A549 (cell line): ENCODE measurements around the gene MED9. TPM values are rescaled to one million over a fixed set of nuclear protein-coding genes. Genes with fewer than 3 reads are reported as not detected.

Experiments
- ATAC-seq, 2 experiments: fragments of 200-7000 bp in 1 of 2; fragments of >200 bp in 1 of 2; cut with Nextera tagmentation in 1 of 2; cut with Tn5 transposase in 1 of 2; 3 replicates each; pipeline versions ENCODE4 v1.8.0 to v1.9.1; 2018 to 2020; ENCODE audit warnings: mild to moderate bottlenecking in 1 of 2, moderate library complexity in 1 of 2
- CTCF ChIA-PET: fragments of 300-600 bp; sonication (Branson Sonifier 250); formaldehyde crosslinking; extraction: SDS; loops from one replicate; lab custom pipeline; 2021; ENCODE audit warnings: antibody characterized with exemption, inconsistent platforms; lab: Yijun Ruan, JAX
- POLR2A ChIA-PET: fragments of 350-600 bp; formaldehyde crosslinking; extraction: SDS; loops from one replicate; lab custom pipeline; 2021; ENCODE audit warnings: antibody characterized with exemption, inconsistent platforms; lab: Yijun Ruan, JAX
- DNase-seq, 2 experiments: peaks; one replicate each; pipeline versions ENCODE4 v3.0.0 to v3.0.0-alpha.2; 2011 to 2016; ENCODE audit warnings: low read depth in 1 of 2, low spot score in 1 of 2
- FAIRE-seq: peaks from 2 replicates; lab custom pipeline; 2011; peaks lifted over from hg19 to GRCh38; lab: Jason Lieb, UNC
- H3K27ac ChIP-seq, 2 experiments: fragments of >200 bp; sonication (Bioruptor Twin); formaldehyde crosslinking; 3 replicates each; pipeline ENCODE4 v1.5.1; 2016 to 2017
- H3K4me1 ChIP-seq: fragments of >200 bp; sonication (Bioruptor Twin); formaldehyde crosslinking; 3 replicates; pipeline ENCODE4 v1.6.1; 2016
- H3K4me2 ChIP-seq: fragments of >200 bp; sonication (Bioruptor Twin); formaldehyde crosslinking; 3 replicates; pipeline ENCODE4 v1.6.1; 2016
- H3K4me3 ChIP-seq: fragments of >200 bp; sonication (Bioruptor Twin); formaldehyde crosslinking; 3 replicates; pipeline ENCODE4 v1.5.1; 2016
- H3K9me3 ChIP-seq: fragments of >200 bp; sonication (Bioruptor Twin); formaldehyde crosslinking; 3 replicates; pipeline ENCODE4 v1.6.1; 2016
- BCL3 ChIP-seq: fragments of >200 bp; sonication (Bioruptor Twin); formaldehyde crosslinking; IDR thresholded peaks from 3 replicates; pipeline ENCODE4 v1.6.1; 2016
- BHLHE40 ChIP-seq: IDR thresholded peaks from 2 replicates; pipeline ENCODE4 v1.6.1; 2012; ENCODE audit warnings: low read depth, low read length, inconsistent platforms
- CBX2 ChIP-seq: fragments of 200-600 bp; sonication (generic); IDR thresholded peaks from 2 replicates; pipeline ENCODE4 v1.6.1; 2016; ENCODE audit warnings: low read depth, mild to moderate bottlenecking, borderline replicate concordance
- CBX8 ChIP-seq: fragments of 200-600 bp; sonication (generic); IDR thresholded peaks from 2 replicates; pipeline ENCODE4 v1.6.1; 2016
- CHD2 ChIP-seq: fragments of 150-350 bp; IDR thresholded peaks from 2 replicates; pipeline ENCODE4 v1.6.1; 2014; ENCODE audit warnings: low read length; ENCODE audit not compliant: partially characterized antibody
- E2F6 ChIP-seq: IDR thresholded peaks from 2 replicates; pipeline ENCODE4 v1.6.1; 2012; ENCODE audit warnings: low read depth, borderline replicate concordance
- EP300 ChIP-seq, 2 experiments: fragments of >200 bp; sonication (Bioruptor Twin); formaldehyde crosslinking; IDR thresholded peaks; 2 replicates in 1 of 2; 3 replicates in 1 of 2; pipeline ENCODE4 v1.6.1; 2016 to 2017
- FOSL2 ChIP-seq, 2 experiments: fragments of 450-650 bp in 1 of 2; fragments of >200 bp in 1 of 2; sonication (Bioruptor Twin) in 1 of 2; formaldehyde crosslinking; IDR thresholded peaks; 2 replicates each; pipeline versions ENCODE4 v1.5.0 to v1.6.1; 2016 to 2020; ENCODE audit warnings: mild to moderate bottlenecking in 1 of 2, moderate library complexity in 1 of 2
- GATA3 ChIP-seq: IDR thresholded peaks from 2 replicates; pipeline ENCODE4 v1.6.1; 2012; ENCODE audit warnings: borderline replicate concordance
- HMGXB4 ChIP-seq: fragments of 250-450 bp; sonication (Bioruptor Pico); IDR thresholded peaks from 2 replicates; pipeline ENCODE4 v1.5.0; 2021; ENCODE audit warnings: mild to moderate bottlenecking, moderate library complexity, borderline replicate concordance
- HOXB13 ChIP-seq: fragments of 250-450 bp; sonication (Bioruptor Pico); IDR thresholded peaks from 2 replicates; pipeline ENCODE4 v1.5.0; 2020; ENCODE audit warnings: low read depth, mild to moderate bottlenecking, moderate library complexity
- JUN ChIP-seq, 2 experiments: fragments of >200 bp; sonication (Bioruptor Twin); formaldehyde crosslinking; IDR thresholded peaks; 2 replicates in 1 of 2; 3 replicates in 1 of 2; pipeline ENCODE4 v1.6.1; 2016 to 2017
- JUNB ChIP-seq: fragments of >200 bp; sonication (Bioruptor Twin); formaldehyde crosslinking; IDR thresholded peaks from 2 replicates; pipeline ENCODE4 v1.6.1; 2016
- KDM1A ChIP-seq: fragments of 200-600 bp; sonication (generic); IDR thresholded peaks from 2 replicates; pipeline ENCODE4 v1.6.1; 2016; ENCODE audit warnings: low read depth, mild to moderate bottlenecking
- MAFK ChIP-seq: fragments of 450-650 bp; IDR thresholded peaks from 2 replicates; pipeline ENCODE4 v1.6.1; 2014; ENCODE audit not compliant: partially characterized antibody
- MAX ChIP-seq: IDR thresholded peaks from 2 replicates; pipeline ENCODE4 v1.6.1; 2012
- NFE2L2 ChIP-seq: fragments of 150-350 bp; conservative IDR thresholded peaks from 2 replicates; pipeline ENCODE4 v1.6.1; 2014; ENCODE audit warnings: low read length
- NR3C1 ChIP-seq: fragments of >200 bp; sonication (Bioruptor Twin); formaldehyde crosslinking; IDR thresholded peaks from 3 replicates; pipeline ENCODE4 v1.6.1; 2017
- PBX3 ChIP-seq: IDR thresholded peaks from 2 replicates; pipeline ENCODE4 v1.6.1; 2012
- POLR2AphosphoS2 ChIP-seq: conservative IDR thresholded peaks from 2 replicates; pipeline ENCODE4 v1.6.1; 2012; ENCODE audit warnings: low read length, improper control_type of control experiment, inconsistent platforms
- RFX5 ChIP-seq: fragments of 450-650 bp; IDR thresholded peaks from 2 replicates; pipeline ENCODE4 v1.7.1; 2014; ENCODE audit warnings: antibody characterized with exemption, mild to moderate bottlenecking, moderate library complexity
- SMC3 ChIP-seq: fragments of >200 bp; sonication (Bioruptor Twin); formaldehyde crosslinking; IDR thresholded peaks from 3 replicates; pipeline ENCODE4 v1.6.1; 2018; ENCODE audit warnings: inconsistent platforms
- USF2 ChIP-seq: fragments of 450-650 bp; IDR thresholded peaks from 2 replicates; pipeline ENCODE4 v1.6.1; 2014; ENCODE audit warnings: antibody characterized with exemption
- ZC3H11A ChIP-seq: fragments of 450-650 bp; IDR thresholded peaks from 2 replicates; pipeline ENCODE4 v1.6.1; 2014; ENCODE audit warnings: antibody characterized with exemption, mild to moderate bottlenecking
- WGBS: methylation state at CpG from one replicate; pipeline ENCODE4 v1.1.6; 2017; ENCODE audit errors: missing lambda C conversion rate; 5-methylcytosine and 5-hydroxymethylcytosine counted together
- polyA plus RNA-seq, 4 experiments: library from polyadenylated mRNA; depleted of rRNA in 3 of 4; stranded (reverse); fragments of >200 nt; fragmentation: RNase III in 1 of 4; extraction: RNeasy Plus Mini Kit Qiagen cat#74134 plus additional on column Dnase treatment in 1 of 4; gene quantifications; 2 replicates in 3 of 4; 3 replicates in 1 of 4; pipeline ENCODE4 v1.2.3, GENCODE V29; 2011 to 2017

Gene MED9
- polyA plus RNA-seq, 2 of the 4 experiments (the other 2 are of a cell fraction) = 15.2 to 17.4 TPM

GRCh38 chr17:17531156-17531555, 54.4 kb downstream of the MED9 start (continued):
- TF ChIP-seq HMGXB4 (CRISPR knock-in tag) (no peak), JUN (IDR thresholded peaks at IDR 0.05) (no peak), E2F6 (no peak), NR3C1 (no peak), HOXB13 (CRISPR knock-in tag) (no peak), CBX2 (no peak), FOSL2 (IDR thresholded peaks at IDR 0.05) (no peak), FOSL2 (CRISPR knock-in tag; IDR thresholded peaks at IDR 0.05) (no peak), ZC3H11A (no peak)

- Histone ChIP-seq H3K4me2 (no peak overlapping the region), H3K27ac (no peak overlapping the region), H3K9me3 (no peaks in the 10 kb centered on the region), H3K4me1 (peaks cover 37% of the 10 kb centered on the region), H3K4me3 (no peak overlapping the region)
- DNase-seq = no peak
- POLR2A ChIA-PET = no interaction called here
- WGBS = 83% methylated on average over 1 of the region's 1 CpG
- peak; percentile 83 for FAIRE-seq
- ATAC-seq = no peak
- TF ChIP-seq RFX5 = no peak
- TF ChIP-seq POLR2AphosphoS2 = no peak
- TF ChIP-seq CHD2 = no peak
- TF ChIP-seq BHLHE40 = no peak
- TF ChIP-seq USF2 = no peak
- no peak for TF ChIP-seq CBX8
- TF ChIP-seq NFE2L2 = no peak
- CTCF ChIA-PET = interaction anchor here (2.3 to 7.2 kb wide), 2 partner anchors 36 to 37 kb away, joined by 12 to 81 read pairs; partner anchors contain the start of gene RASD1
These were observed 56.2 kb downstream of the MED9 start for GRCh38 chr17:17532991-17533390.

- DNase-seq (peak; percentile 42 to 85), ATAC-seq (no peak), FAIRE-seq (peak; percentile 65)
- Histone ChIP-seq H3K4me1 (peaks cover 47% of the 10 kb centered on the region), H3K27ac (peak overlapping the region; percentile 11 to 87; a peak in 2 of 6 replicates), H3K4me3 (no peak overlapping the region), H3K4me2 (no peak overlapping the region), H3K9me3 (no peaks in the 10 kb centered on the region)
- 14% methylated on average over 3 of the region's 3 CpGs for WGBS
- ChIA-PET POLR2A (interaction anchor here (1.0 kb wide), 1 partner anchor 37 kb away, joined by 8 read pairs; no protein-coding TSS in a partner anchor), CTCF (interaction anchor here (0.5 to 7.2 kb wide), 7 partner anchors 36 to 386 kb away, joined by 3 to 81 read pairs (median 4); partner anchors contain the start of gene RASD1)
- 0 out of 5 replicates have a peak, but pooled peaks of 1 of the 2 experiments have one; percentile 19 for TF ChIP-seq EP300 (IDR thresholded peaks at IDR 0.05)
- no peak for TF ChIP-seq MAFK
- TF ChIP-seq JUN (IDR thresholded peaks at IDR 0.05) = peak in 1 of 2 experiments; percentile 60; a peak in 2 of 5 replicates
These were observed 57.2 kb downstream of the MED9 start for GRCh38 chr17:17533901-17534441.

GRCh38 chr17:17535957-17536356, 59.2 kb downstream of the MED9 start:
- no peak for FAIRE-seq
- ChIA-PET POLR2A (no interaction called here), CTCF (interaction anchor here (1.1 to 7.2 kb wide), 5 partner anchors 11 to 181 kb away, joined by 3 to 81 read pairs (median 4); partner anchors contain the start of gene RASD1)
- no peaks in the 10 kb centered on the region for H3K9me3 ChIP-seq
- peak; percentile 69 to 75 for ATAC-seq
- peaks cover 56% of the 10 kb centered on the region for H3K4me1 ChIP-seq
- DNase-seq = peak; percentile 80 to 81
- H3K4me3 ChIP-seq = no peak overlapping the region
- H3K27ac ChIP-seq = peak overlapping the region; percentile 76 to 87
- 0 out of 2 replicates have a peak, but pooled peaks have one; percentile 36 for TF ChIP-seq GATA3
- TF ChIP-seq SMC3 = peak; percentile 18; the same call in 1 of the 3 replicates
- no peak for TF ChIP-seq NFE2L2
- TF ChIP-seq PBX3 = no peak
- TF ChIP-seq EP300 (IDR thresholded peaks at IDR 0.05) = peak; percentile 34 to 67; a peak in 3 of 5 replicates
- TF ChIP-seq KDM1A = no peak
- TF ChIP-seq BHLHE40 = no peak
- TF ChIP-seq BCL3 = no peak
- no peak for TF ChIP-seq FOSL2 (IDR thresholded peaks at IDR 0.05)
- TF ChIP-seq FOSL2 (CRISPR knock-in tag; IDR thresholded peaks at IDR 0.05) = peak; percentile 47; the same call in 1 of the 2 replicates
- TF ChIP-seq POLR2AphosphoS2 = no peak
- TF ChIP-seq JUNB = 0 out of 2 replicates have a peak, but pooled peaks have one; percentile 14
- TF ChIP-seq MAX = 0 out of 2 replicates have a peak, but pooled peaks have one; percentile 43
- 25% methylated on average over 7 of the region's 7 CpGs for WGBS
- peak overlapping the region; percentile 53 for H3K4me2 ChIP-seq
